ENCODE data around the gene RGS3.

Gene RGS3

GRCh38 chr9:113622600-113623400, 159.3 kb downstream of the RGS3 start:
- DNase-seq = no peak
- Mint-ChIP-seq H3K4me1 (peaks cover 3% of the 10 kb centered on the region), H3K4me3 (no peak overlapping the region), H3K27ac (no peak overlapping the region), H3K27me3 (peaks cover 20% of the 10 kb centered on the region), H3K9me3 (no peaks in the 10 kb centered on the region), H3K36me3 (no peaks in the 10 kb centered on the region)
- CTCF ChIA-PET = interaction anchor here (0.7 to 2.8 kb wide), 4 partner anchors 31 to 230 kb away, joined by 3 to 15 read pairs (median 6); no protein-coding TSS in a partner anchor

GRCh38 chr9:113623851-113624485, 160.4 kb downstream of the RGS3 start:
- no peak for DNase-seq
- Mint-ChIP-seq H3K4me1 (peaks cover 3% of the 10 kb centered on the region), H3K27ac (no peak overlapping the region), H3K36me3 (no peaks in the 10 kb centered on the region), H3K27me3 (peaks cover 20% of the 10 kb centered on the region), H3K9me3 (no peaks in the 10 kb centered on the region), H3K4me3 (no peak overlapping the region)
- CTCF ChIA-PET = interaction anchor here (2.3 to 2.8 kb wide), 2 partner anchors 31 to 32 kb away, joined by 8 to 15 read pairs; no protein-coding TSS in a partner anchor

GRCh38 chr9:113624721-113625120, 161.2 kb downstream of the RGS3 start:
- CTCF ChIA-PET = interaction anchor here (3.2 kb wide), 1 partner anchor 31 kb away, joined by 21 read pairs; no protein-coding TSS in a partner anchor
- no peaks in the 10 kb centered on the region for H3K36me3 Mint-ChIP-seq
- DNase-seq = no peak

GRCh38 chr9:113625486-113625885, 162.0 kb downstream of the RGS3 start:
- peaks cover 3% of the 10 kb centered on the region for H3K4me1 Mint-ChIP-seq
- CTCF ChIA-PET = interaction anchor here (1.8 to 3.2 kb wide), 3 partner anchors 31 to 179 kb away, joined by 7 to 21 read pairs (median 15); no protein-coding TSS in a partner anchor

More at GRCh38 chr9:113624721-113625120, 161.2 kb downstream of the RGS3 start:
- Mint-ChIP-seq H3K27ac (no peak overlapping the region), H3K4me3 (no peak overlapping the region), H3K27me3 (peaks cover 20% of the 10 kb centered on the region), H3K4me1 (peaks cover 3% of the 10 kb centered on the region), H3K9me3 (no peaks in the 10 kb centered on the region)

GRCh38 chr9:113626735-113627495, 163.4 kb downstream of the RGS3 start:
- Mint-ChIP-seq H3K4me3 (no peak overlapping the region), H3K36me3 (no peaks in the 10 kb centered on the region), H3K27me3 (peaks cover 17% of the 10 kb centered on the region), H3K27ac (no peak overlapping the region), H3K4me1 (peaks cover 3% of the 10 kb centered on the region), H3K9me3 (no peaks in the 10 kb centered on the region)
- no peak for DNase-seq
- CTCF ChIA-PET = interaction anchor here (0.7 to 3.2 kb wide), 7 partner anchors 12 to 816 kb away, joined by 3 to 21 read pairs (median 4); no protein-coding TSS in a partner anchor

More at GRCh38 chr9:113625486-113625885, 162.0 kb downstream of the RGS3 start:
- Mint-ChIP-seq H3K27ac (no peak overlapping the region), H3K4me3 (no peak overlapping the region), H3K9me3 (no peaks in the 10 kb centered on the region), H3K36me3 (no peaks in the 10 kb centered on the region), H3K27me3 (peaks cover 16% of the 10 kb centered on the region)
- DNase-seq = no peak

- H3K4me3 Mint-ChIP-seq = no peak overlapping the region
These were observed 165.1 kb downstream of the RGS3 start for GRCh38 chr9:113628621-113629020.

GRCh38 chr9:113630386-113631136, 167.0 kb downstream of the RGS3 start:
- H3K27ac Mint-ChIP-seq = no peak overlapping the region
- CTCF ChIA-PET = no interaction called here
- DNase-seq = no peak
- H3K36me3 Mint-ChIP-seq = no peaks in the 10 kb centered on the region
- H3K27me3 Mint-ChIP-seq = peaks cover 24% of the 10 kb centered on the region
- H3K4me1 Mint-ChIP-seq = no peaks in the 10 kb centered on the region
- no peak overlapping the region for H3K4me3 Mint-ChIP-seq
- H3K9me3 Mint-ChIP-seq = no peaks in the 10 kb centered on the region

More at GRCh38 chr9:113628621-113629020, 165.1 kb downstream of the RGS3 start:
- no peaks in the 10 kb centered on the region for H3K9me3 Mint-ChIP-seq
- H3K4me1 Mint-ChIP-seq = no peaks in the 10 kb centered on the region
- no peaks in the 10 kb centered on the region for H3K36me3 Mint-ChIP-seq
- no peak for DNase-seq
- H3K27ac Mint-ChIP-seq = no peak overlapping the region
- peaks cover 18% of the 10 kb centered on the region for H3K27me3 Mint-ChIP-seq
- CTCF ChIA-PET = interaction anchor here (0.6 kb wide), 1 partner anchor 479 kb away, joined by 3 read pairs; no protein-coding TSS in a partner anchor

- no peak for DNase-seq
- H3K27me3 Mint-ChIP-seq = peaks cover 24% of the 10 kb centered on the region
- CTCF ChIA-PET = no interaction called here
These were observed 167.7 kb downstream of the RGS3 start for GRCh38 chr9:113631137-113631765.

GRCh38 chr9:113631871-113632665, 168.5 kb downstream of the RGS3 start:
- CTCF ChIA-PET = no interaction called here
- no peak for DNase-seq
- Mint-ChIP-seq H3K36me3 (no peaks in the 10 kb centered on the region), H3K27me3 (peaks cover 22% of the 10 kb centered on the region), H3K4me3 (no peak overlapping the region), H3K4me1 (no peaks in the 10 kb centered on the region), H3K27ac (no peak overlapping the region), H3K9me3 (no peaks in the 10 kb centered on the region)

More at GRCh38 chr9:113631137-113631765, 167.7 kb downstream of the RGS3 start:
- H3K9me3 Mint-ChIP-seq = no peaks in the 10 kb centered on the region
- H3K36me3 Mint-ChIP-seq = no peaks in the 10 kb centered on the region
- no peak overlapping the region for H3K27ac Mint-ChIP-seq
- H3K4me1 Mint-ChIP-seq = no peaks in the 10 kb centered on the region
- no peak overlapping the region for H3K4me3 Mint-ChIP-seq

- Mint-ChIP-seq H3K9me3 (no peaks in the 10 kb centered on the region), H3K27ac (no peak overlapping the region), H3K36me3 (no peaks in the 10 kb centered on the region), H3K4me1 (no peaks in the 10 kb centered on the region), H3K27me3 (peaks cover 19% of the 10 kb centered on the region), H3K4me3 (no peak overlapping the region)
- CTCF ChIA-PET = interaction anchor here (0.9 to 1.7 kb wide), 3 partner anchors 23 to 41 kb away, joined by 5 read pairs; no protein-coding TSS in a partner anchor
- DNase-seq = no peak
These were observed 169.5 kb downstream of the RGS3 start for GRCh38 chr9:113632776-113633590.

GRCh38 chr9:113633782-113634595, 170.5 kb downstream of the RGS3 start:
- DNase-seq = no peak
- H3K36me3 Mint-ChIP-seq = no peaks in the 10 kb centered on the region
- CTCF ChIA-PET = interaction anchor here (0.6 to 1.7 kb wide), 5 partner anchors 21 to 42 kb away, joined by 3 to 6 read pairs (median 5); no protein-coding TSS in a partner anchor
- H3K27ac Mint-ChIP-seq = no peak overlapping the region
- peaks cover 20% of the 10 kb centered on the region for H3K27me3 Mint-ChIP-seq
- H3K4me1 Mint-ChIP-seq = no peaks in the 10 kb centered on the region
- no peaks in the 10 kb centered on the region for H3K9me3 Mint-ChIP-seq
- no peak overlapping the region for H3K4me3 Mint-ChIP-seq

Data from activated naive CD4-positive, alpha-beta T cell treated with anti-CD3 and anti-CD28 coated beads, Interleukin-2, amount 10 ng/mL, durations not matched to agents 7 days and 5 days (primary cell).